Chondrocyte (in vitro differentiated cells): ENCODE measurements around the gene MAGI3. TPM values are rescaled to one million over a fixed set of nuclear protein-coding genes. Genes with fewer than 3 reads are reported as not detected.
A peak's percentile ranks its signal among the peaks of the same experiment; 100 is the strongest.
"Not testable (repeated sequence)": the region's sequence is repeated elsewhere in the genome, so short reads cannot be mapped to it uniquely, and the experiment has no call there.

Experiments used
- DNase-seq: peaks from one replicate; pipeline ENCODE4 v3.0.0; 2021; ENCODE audit warnings: mixed read lengths, low spot score
- H3K27ac Mint-ChIP-seq: one replicate; pipeline ENCODE4 v1.8.0; 2021; ENCODE audit warnings: mild to moderate bottlenecking, moderate library complexity, mixed read lengths; ENCODE audit not compliant: unreplicated experiment
- H3K27me3 Mint-ChIP-seq: 2 replicates; pipeline ENCODE4 v1.8.0; 2021; ENCODE audit warnings: low read depth, mixed read lengths
- H3K36me3 Mint-ChIP-seq: 2 replicates; pipeline ENCODE4 v1.8.0; 2021; ENCODE audit warnings: low read depth, mixed read lengths
- H3K4me1 Mint-ChIP-seq: 2 replicates; pipeline ENCODE4 v1.8.0; 2021; ENCODE audit warnings: low read depth, mild to moderate bottlenecking, mixed read lengths
- H3K4me3 Mint-ChIP-seq: one replicate; pipeline ENCODE4 v1.8.0; 2021; ENCODE audit warnings: mild to moderate bottlenecking, moderate library complexity, mixed read lengths; ENCODE audit not compliant: unreplicated experiment
- H3K9me3 Mint-ChIP-seq: 2 replicates; pipeline ENCODE4 v1.8.0; 2021; ENCODE audit warnings: low read depth, mixed read lengths
- total RNA-seq: library from RNA; stranded (reverse); gene quantifications from 3 replicates; pipeline ENCODE4 v1.2.1, GENCODE V29; 2021
- TF ChIP-seq, protein P1 (sequence below): fragments of 200-600 bp; sonication (generic); IDR thresholded peaks from 2 replicates; pipeline ENCODE4 v1.5.0; 2021; ENCODE audit warnings: antibody characterized with exemption, mild to moderate bottlenecking, moderate library complexity

Gene MAGI3
- total RNA-seq, 1 donor from 2014 or later, result 8.8 TPM

DNA sequence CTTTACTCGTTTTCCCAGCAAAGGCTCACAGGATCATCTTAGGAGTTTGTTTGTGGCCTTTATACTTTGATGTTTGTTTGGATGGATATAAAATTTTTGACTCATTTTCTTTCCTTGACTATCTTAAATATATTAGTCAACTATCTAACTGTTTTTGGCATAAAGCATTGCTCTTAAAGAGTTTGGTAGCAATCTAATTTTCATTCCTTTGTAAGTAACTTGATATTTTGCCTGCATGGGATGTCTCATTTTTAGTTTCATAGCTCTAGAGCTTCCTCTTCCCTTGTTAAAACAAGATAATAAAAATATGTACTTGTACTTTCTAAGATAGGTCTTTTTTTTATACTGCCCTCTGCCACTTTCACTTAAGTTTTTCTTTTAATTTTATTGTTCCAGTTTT lies 161.9 kb downstream of the MAGI3 start:
- peak overlapping the region; percentile 29 for H3K27ac Mint-ChIP-seq
- no peaks in the 10 kb centered on the region for H3K27me3 Mint-ChIP-seq
- no peak overlapping the region for H3K4me3 Mint-ChIP-seq
- peaks cover 2% of the 10 kb centered on the region for H3K36me3 Mint-ChIP-seq
- TF ChIP-seq, protein P1, sequence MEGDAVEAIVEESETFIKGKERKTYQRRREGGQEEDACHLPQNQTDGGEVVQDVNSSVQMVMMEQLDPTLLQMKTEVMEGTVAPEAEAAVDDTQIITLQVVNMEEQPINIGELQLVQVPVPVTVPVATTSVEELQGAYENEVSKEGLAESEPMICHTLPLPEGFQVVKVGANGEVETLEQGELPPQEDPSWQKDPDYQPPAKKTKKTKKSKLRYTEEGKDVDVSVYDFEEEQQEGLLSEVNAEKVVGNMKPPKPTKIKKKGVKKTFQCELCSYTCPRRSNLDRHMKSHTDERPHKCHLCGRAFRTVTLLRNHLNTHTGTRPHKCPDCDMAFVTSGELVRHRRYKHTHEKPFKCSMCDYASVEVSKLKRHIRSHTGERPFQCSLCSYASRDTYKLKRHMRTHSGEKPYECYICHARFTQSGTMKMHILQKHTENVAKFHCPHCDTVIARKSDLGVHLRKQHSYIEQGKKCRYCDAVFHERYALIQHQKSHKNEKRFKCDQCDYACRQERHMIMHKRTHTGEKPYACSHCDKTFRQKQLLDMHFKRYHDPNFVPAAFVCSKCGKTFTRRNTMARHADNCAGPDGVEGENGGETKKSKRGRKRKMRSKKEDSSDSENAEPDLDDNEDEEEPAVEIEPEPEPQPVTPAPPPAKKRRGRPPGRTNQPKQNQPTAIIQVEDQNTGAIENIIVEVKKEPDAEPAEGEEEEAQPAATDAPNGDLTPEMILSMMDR, result no peak
- no peaks in the 10 kb centered on the region for H3K9me3 Mint-ChIP-seq
- H3K4me1 Mint-ChIP-seq, result peaks cover 23% of the 10 kb centered on the region
- DNase-seq, result no peak

DNA sequence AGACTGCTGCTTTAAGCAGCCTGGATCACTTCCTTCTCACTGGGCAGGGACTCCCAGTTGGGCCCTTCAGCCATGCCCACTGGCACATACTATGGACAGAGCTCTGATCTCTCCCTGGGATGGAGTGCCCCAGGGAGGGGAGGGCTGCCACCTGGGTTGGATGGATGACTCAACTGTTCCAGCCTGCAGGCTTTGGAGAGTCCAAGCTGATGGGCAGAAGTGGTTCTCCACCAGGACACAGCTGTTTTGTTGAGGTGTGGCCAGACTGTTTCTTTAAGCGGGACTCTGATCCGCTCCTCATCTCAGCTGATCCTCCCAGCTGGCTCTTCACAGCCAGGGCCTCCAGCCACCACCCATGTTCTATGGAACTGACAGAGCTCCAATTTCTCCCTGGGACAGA lies 166.9 kb downstream of the MAGI3 start:
- TF ChIP-seq, protein P1, result no peak
- Mint-ChIP-seq H3K27ac (no peak overlapping the region), H3K4me1 (peaks cover 9% of the 10 kb centered on the region), H3K36me3 (peaks cover 19% of the 10 kb centered on the region), H3K9me3 (peaks cover 19% of the 10 kb centered on the region), H3K4me3 (no peak overlapping the region), H3K27me3 (no peaks in the 10 kb centered on the region)
- DNase-seq, result no peak

DNA sequence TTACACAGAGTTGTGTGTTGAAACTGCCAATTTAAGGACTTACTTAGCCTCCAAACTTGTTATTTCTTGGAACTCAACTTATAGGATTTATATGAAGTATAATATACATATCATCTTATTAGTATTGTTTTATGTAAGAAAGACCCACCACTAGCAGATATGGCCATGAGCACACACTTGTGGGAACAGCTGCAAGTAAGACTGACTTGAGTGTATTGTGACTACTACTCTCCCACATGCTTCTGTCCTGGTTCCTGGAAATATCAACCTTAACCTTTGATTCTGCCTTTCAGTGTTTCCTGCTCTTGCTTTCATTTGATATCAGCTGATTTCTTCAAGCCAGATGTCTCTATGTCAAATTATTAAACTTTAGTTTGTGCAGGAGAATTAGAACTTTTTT lies 175.3 kb downstream of the MAGI3 start:
- TF ChIP-seq, protein P1, result no peak
- Mint-ChIP-seq H3K9me3 (peaks cover 28% of the 10 kb centered on the region), H3K4me1 (no peaks in the 10 kb centered on the region), H3K27me3 (no peaks in the 10 kb centered on the region), H3K36me3 (peaks cover 18% of the 10 kb centered on the region), H3K27ac (no peak overlapping the region), H3K4me3 (no peak overlapping the region)
- DNase-seq, result no peak

DNA sequence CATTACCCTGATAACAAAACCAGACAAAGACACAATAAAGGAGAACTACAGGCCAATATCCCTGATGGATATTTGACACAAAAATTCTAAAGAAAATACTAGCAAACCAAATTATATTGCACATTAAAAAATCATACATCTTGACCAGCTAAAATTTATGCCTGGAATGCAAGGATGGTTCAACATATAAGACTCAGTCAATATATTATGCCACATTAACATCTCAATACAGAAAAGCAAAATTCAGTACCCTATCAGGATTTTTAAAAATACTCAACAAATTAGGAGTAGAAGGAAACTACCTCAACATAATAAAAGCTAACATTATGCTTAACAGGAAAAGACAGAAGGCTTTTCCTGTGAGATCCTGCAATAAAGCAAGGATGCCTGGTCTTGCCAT lies 177.1 kb downstream of the MAGI3 start:
- H3K27ac Mint-ChIP-seq, result no peak overlapping the region
- no peak overlapping the region for H3K4me3 Mint-ChIP-seq
- no peaks in the 10 kb centered on the region for H3K4me1 Mint-ChIP-seq
- TF ChIP-seq, protein P1, result no peak
- no peaks in the 10 kb centered on the region for H3K27me3 Mint-ChIP-seq
- peaks cover 30% of the 10 kb centered on the region for H3K9me3 Mint-ChIP-seq
- peaks cover 19% of the 10 kb centered on the region for H3K36me3 Mint-ChIP-seq
- DNase-seq, result no peak

DNA sequence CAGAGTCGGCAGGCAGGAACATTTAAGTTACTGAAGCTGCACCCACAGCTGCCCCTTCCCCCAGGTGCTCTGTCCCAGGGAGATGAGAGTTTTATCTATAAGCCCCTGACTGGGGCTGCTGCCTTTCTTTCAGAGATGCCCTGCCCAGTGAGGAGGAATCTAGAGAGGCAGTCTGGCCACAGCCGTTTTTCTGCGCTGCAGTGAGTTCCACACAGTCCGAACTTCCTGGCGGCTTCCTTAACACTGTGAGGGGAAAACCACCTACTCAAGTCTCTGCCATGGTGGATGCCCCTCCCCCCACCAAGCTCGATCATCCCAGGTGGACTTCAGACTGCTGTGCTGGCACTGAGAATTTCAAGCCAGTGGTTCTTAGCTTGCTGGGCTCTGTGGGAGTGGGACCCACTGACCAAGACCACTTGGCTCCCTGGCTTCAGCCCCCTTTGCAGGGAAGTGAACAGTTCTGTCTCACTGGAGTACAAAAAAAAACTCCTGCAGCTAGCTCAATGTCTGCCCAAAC lies 185.5 kb downstream of the MAGI3 start:
- DNase-seq, H3K36me3 Mint-ChIP-seq, H3K4me1 Mint-ChIP-seq, H3K9me3 Mint-ChIP-seq, H3K4me3 Mint-ChIP-seq, H3K27ac Mint-ChIP-seq, H3K27me3 Mint-ChIP-seq: not testable (repeated sequence)

DNA sequence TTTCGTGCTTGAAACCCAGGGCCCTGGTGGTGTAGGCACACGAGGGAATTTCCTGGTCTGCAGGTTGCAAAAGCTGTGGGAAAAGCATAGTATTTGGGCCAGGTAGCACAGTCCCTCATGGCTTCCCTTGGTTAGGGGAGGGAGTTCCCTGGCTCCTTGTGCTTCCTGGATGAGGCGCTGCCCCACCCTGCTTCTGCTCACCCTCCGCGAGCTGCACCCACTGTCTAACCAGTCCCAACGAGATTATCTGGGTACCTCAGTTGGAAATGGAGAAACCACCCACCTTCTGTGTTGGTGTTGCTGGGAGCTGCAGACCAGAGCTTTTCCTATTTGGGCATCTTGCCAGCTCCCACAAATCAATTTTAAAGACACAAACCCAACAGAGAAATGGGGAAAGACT lies 186.0 kb downstream of the MAGI3 start:
- Mint-ChIP-seq H3K36me3 (peaks cover 1% of the 10 kb centered on the region), H3K4me1 (no peaks in the 10 kb centered on the region), H3K9me3 (peaks cover 5% of the 10 kb centered on the region), H3K27me3 (no peaks in the 10 kb centered on the region), H3K27ac (no peak overlapping the region), H3K4me3 (no peak overlapping the region)
- TF ChIP-seq, protein P1, result no peak
- DNase-seq, result no peak
